Activated CD4-positive, alpha-beta T cell treated with anti-CD3 and anti-CD28 coated beads, Interleukin-2, amount 10 ng/mL, durations not matched to agents 24 days and 14 days (primary cell): ENCODE measurements around the gene RPL7L1. TPM values are rescaled to one million over a fixed set of nuclear protein-coding genes. Genes with fewer than 3 reads are reported as not detected.

Experiments used
- DNase-seq: peaks from one replicate; pipeline ENCODE4 v3.0.0; 2022
- H3K27ac Mint-ChIP-seq: one replicate; pipeline ENCODE4 v1.8.0; 2022; ENCODE audit warnings: mild to moderate bottlenecking, mixed read lengths
- H3K27me3 Mint-ChIP-seq: one replicate; pipeline ENCODE4 v1.8.0; 2022; ENCODE audit warnings: mixed read lengths
- H3K36me3 Mint-ChIP-seq: one replicate; pipeline ENCODE4 v1.8.0; 2022; ENCODE audit warnings: low read depth, mild to moderate bottlenecking, mixed read lengths
- H3K4me1 Mint-ChIP-seq: one replicate; pipeline ENCODE4 v1.8.0; 2021; ENCODE audit warnings: mixed read lengths
- H3K4me3 Mint-ChIP-seq: one replicate; pipeline ENCODE4 v1.8.0; 2022; ENCODE audit warnings: mild to moderate bottlenecking, moderate library complexity, mixed read lengths
- H3K9me3 Mint-ChIP-seq: one replicate; pipeline ENCODE4 v1.8.0; 2021; ENCODE audit warnings: mixed read lengths
- intact Hi-C: fragments of 100-400 bp; cut with micrococcal nuclease; formaldehyde crosslinking; loops from one replicate; pipeline ENCODE4 v1.15.1; 2023
- total RNA-seq: library from RNA; stranded (reverse); gene quantifications from 2 replicates; pipeline ENCODE4 v1.2.3, GENCODE V29; 2022

RPL7L1 gene
- 182 and 189 TPM in 2 replicates for total RNA-seq

GRCh38 chr6:42879372-42880239 is at the start of gene RPL7L1:
RPL7L1 (plus strand) TSS chr6:42879616; CDS start chr6:42879911, 295 bp downstream.
- Mint-ChIP-seq H3K36me3 (peaks cover 29% of the 10 kb centered on the region), H3K4me3 (peak within 1 kb of the TSS; percentile 97), H3K27me3 (no peaks in the 10 kb centered on the region), H3K27ac (peak within 1 kb of the TSS; percentile 100), H3K4me1 (peaks cover 17% of the 10 kb centered on the region), H3K9me3 (no peaks in the 10 kb centered on the region)
- intact Hi-C loops: loop anchor here (1.0 to 5.0 kb wide), 7 partner anchors 11 to 1092 kb away; partner anchors contain the start of genes MRPS10, TBCC, TOMM6 and UBR2
- peak; percentile 95 for DNase-seq

GRCh38 chr6:42831237-42831636 is 48.2 kb upstream of the RPL7L1 start:
- H3K4me3 Mint-ChIP-seq: no peak overlapping the region
- H3K27ac Mint-ChIP-seq: no peak overlapping the region
- H3K36me3 Mint-ChIP-seq: peaks cover 36% of the 10 kb centered on the region
- no peaks in the 10 kb centered on the region for H3K4me1 Mint-ChIP-seq
- intact Hi-C loops: no loop called here
- H3K9me3 Mint-ChIP-seq: no peaks in the 10 kb centered on the region
- no peaks in the 10 kb centered on the region for H3K27me3 Mint-ChIP-seq
- no peak for DNase-seq

DNA sequence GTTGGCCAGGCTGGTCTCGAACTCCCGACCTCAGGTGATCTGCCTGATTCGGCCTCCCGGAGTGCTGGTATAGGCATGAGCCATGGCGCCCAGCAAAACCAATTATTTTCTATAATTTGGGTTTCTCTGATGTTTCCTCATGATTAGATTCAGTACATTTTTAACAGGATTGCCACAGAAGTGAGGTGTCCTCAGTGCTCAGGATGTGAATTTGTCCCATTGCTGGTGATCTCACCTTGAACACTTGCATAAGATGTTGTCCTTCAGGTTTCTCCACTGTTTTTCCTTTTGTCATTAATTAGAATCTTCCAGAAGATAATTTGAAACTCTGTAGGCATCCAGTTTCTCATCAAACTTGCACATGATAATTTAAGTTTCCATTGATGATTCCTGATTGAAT is 45.4 kb upstream of the RPL7L1 start:
- intact Hi-C loops: no loop called here
- no peaks in the 10 kb centered on the region for H3K4me1 Mint-ChIP-seq

DNA sequence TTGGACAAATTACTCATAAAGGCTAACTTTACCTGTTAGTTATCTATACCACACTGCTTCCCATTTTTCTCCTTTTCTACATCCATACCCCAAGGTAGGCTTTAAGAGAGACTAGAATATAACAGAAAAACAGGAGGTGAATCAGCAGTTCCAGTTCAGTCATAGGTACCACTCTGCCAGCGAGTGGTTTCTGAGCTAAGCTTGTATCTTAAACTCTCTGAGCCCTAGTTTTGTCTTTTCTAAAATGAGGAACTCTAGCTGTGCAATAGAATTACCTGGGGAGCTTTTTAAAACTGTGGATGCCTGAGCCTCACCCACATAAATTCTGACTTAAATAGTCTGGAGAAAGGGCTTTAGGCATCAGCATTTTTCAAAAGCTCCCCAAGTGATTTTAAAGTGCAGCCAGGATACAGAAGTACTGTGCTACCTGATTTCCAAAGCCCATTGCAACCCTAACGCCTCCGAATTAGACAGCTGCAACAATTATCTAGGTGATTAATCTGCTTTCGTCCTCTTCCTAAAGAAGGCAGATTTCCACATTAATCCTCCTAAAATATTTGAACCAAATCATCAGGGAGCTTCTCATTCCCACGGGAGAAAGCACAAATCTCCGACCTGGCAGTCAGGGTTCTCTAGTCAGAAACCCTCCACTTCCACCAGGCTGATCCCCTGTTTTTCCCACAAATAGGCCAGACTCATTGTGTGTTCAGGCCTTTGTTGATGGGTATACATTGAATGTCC is 37.4 kb upstream of the RPL7L1 start:
- intact Hi-C loops: no loop called here
- Mint-ChIP-seq H3K27me3 (no peaks in the 10 kb centered on the region), H3K36me3 (peaks cover 13% of the 10 kb centered on the region), H3K4me3 (no peak overlapping the region), H3K27ac (no peak overlapping the region), H3K9me3 (no peaks in the 10 kb centered on the region), H3K4me1 (peaks cover 4% of the 10 kb centered on the region)
- DNase-seq: no peak

More for the DNA sequence above, 45.4 kb upstream of the RPL7L1 start:
- Mint-ChIP-seq H3K27me3 (no peaks in the 10 kb centered on the region), H3K9me3 (no peaks in the 10 kb centered on the region), H3K4me3 (no peak overlapping the region), H3K36me3 (peaks cover 23% of the 10 kb centered on the region), H3K27ac (no peak overlapping the region)
- no peak for DNase-seq

DNA sequence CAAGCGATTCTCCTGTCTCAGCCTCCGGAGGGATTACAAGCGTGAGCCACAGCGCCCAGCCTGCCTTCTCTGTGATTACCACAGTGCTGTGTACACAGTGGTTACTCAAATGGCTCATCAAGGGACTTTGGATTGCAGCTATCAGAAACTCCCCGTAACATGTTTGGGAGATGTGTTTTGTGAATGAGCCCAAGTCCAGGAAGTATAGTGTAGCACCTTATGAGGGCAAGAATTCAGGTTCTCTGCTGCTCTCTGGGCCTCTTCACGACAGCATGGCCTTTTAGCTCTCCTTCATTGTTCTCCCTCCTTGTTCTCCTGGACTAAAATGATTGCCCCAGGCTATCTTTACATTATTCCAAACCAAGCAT is 34.1 kb upstream of the RPL7L1 start:
- DNase-seq: no peak
- Mint-ChIP-seq H3K36me3 (peaks cover 12% of the 10 kb centered on the region), H3K4me1 (peaks cover 4% of the 10 kb centered on the region), H3K9me3 (no peaks in the 10 kb centered on the region), H3K4me3 (no peak overlapping the region), H3K27ac (no peak overlapping the region), H3K27me3 (no peaks in the 10 kb centered on the region)
- intact Hi-C loops: no loop called here

DNA sequence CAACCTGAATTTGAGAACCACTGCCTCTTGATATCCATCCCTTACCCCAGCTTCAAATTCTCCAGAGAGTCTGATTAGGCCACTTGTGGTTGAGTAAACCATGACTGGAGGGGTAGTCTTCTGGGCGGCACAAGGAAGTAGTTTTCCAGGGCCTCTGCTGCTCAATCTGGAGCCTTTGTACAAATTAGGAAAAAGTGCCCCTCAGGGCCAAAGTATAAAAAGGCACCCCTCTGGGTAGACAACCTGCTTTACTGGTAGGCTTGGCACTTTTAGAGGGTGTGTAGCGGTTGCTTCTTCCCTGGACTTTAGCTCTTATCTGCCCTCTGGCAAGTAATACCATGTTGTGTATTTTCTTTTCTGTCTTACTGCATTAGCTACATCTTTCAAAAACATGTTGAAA is 32.9 kb upstream of the RPL7L1 start:
- H3K4me3 Mint-ChIP-seq: no peak overlapping the region
- intact Hi-C loops: no loop called here
- H3K27me3 Mint-ChIP-seq: no peaks in the 10 kb centered on the region
- no peaks in the 10 kb centered on the region for H3K9me3 Mint-ChIP-seq
- no peak for DNase-seq
- H3K27ac Mint-ChIP-seq: no peak overlapping the region
- H3K4me1 Mint-ChIP-seq: peaks cover 4% of the 10 kb centered on the region
- peaks cover 12% of the 10 kb centered on the region for H3K36me3 Mint-ChIP-seq

DNA sequence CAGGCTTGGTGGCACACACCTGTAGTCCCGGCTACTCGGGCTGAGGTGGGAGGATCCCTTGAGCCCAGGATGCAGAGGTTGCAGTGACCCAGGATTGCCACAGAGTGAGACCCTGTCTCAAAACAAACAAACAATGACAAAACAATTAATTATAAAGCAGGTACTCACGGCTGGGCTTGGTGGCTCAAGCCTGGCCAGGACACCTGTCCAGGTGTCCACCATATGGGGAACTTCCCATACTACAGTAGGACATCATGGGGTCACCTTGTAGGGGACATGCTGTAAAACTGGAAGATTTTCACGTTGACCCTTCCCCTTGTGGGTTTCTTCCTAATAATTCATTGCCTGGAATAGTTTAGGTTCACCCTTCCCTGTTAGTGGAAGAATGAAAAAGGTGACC is 30.7 kb upstream of the RPL7L1 start:
- Mint-ChIP-seq H3K36me3 (peaks cover 17% of the 10 kb centered on the region), H3K9me3 (no peaks in the 10 kb centered on the region), H3K27ac (no peak overlapping the region), H3K27me3 (no peaks in the 10 kb centered on the region), H3K4me3 (no peak overlapping the region), H3K4me1 (peaks cover 4% of the 10 kb centered on the region)
- no peak for DNase-seq
- intact Hi-C loops: no loop called here

- intact Hi-C loops: no loop called here
- Mint-ChIP-seq H3K27me3 (no peaks in the 10 kb centered on the region), H3K4me3 (no peak overlapping the region), H3K4me1 (no peaks in the 10 kb centered on the region), H3K9me3 (no peaks in the 10 kb centered on the region), H3K36me3 (peaks cover 18% of the 10 kb centered on the region), H3K27ac (no peak overlapping the region)
- no peak for DNase-seq
Observed at GRCh38 chr6:42851599-42851998, 27.8 kb upstream of the RPL7L1 start.

DNA sequence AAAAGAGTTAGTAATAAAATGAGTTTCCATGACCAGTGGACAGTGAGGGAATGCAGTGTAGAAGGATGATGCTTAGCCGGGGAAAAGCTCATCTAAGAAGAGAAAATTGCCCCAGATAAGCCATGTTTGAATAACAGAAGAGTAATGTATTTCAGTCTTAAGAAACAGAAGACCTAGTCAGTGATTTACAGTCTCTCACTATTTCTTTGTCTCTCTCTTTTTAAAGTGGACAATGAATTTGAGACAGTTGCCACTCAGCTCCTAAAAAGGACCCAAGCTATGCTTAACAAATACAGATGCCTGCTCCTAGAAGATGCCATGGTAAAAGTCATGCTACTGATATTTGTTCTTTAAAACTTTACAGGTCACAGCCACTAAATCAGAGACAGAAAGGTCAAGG is 19.4 kb upstream of the RPL7L1 start:
- no peak for DNase-seq
- no peaks in the 10 kb centered on the region for H3K9me3 Mint-ChIP-seq
- no peaks in the 10 kb centered on the region for H3K4me1 Mint-ChIP-seq
- H3K36me3 Mint-ChIP-seq: peaks cover 37% of the 10 kb centered on the region
- H3K27ac Mint-ChIP-seq: no peak overlapping the region
- intact Hi-C loops: no loop called here
- H3K4me3 Mint-ChIP-seq: no peak overlapping the region
- no peaks in the 10 kb centered on the region for H3K27me3 Mint-ChIP-seq

DNA sequence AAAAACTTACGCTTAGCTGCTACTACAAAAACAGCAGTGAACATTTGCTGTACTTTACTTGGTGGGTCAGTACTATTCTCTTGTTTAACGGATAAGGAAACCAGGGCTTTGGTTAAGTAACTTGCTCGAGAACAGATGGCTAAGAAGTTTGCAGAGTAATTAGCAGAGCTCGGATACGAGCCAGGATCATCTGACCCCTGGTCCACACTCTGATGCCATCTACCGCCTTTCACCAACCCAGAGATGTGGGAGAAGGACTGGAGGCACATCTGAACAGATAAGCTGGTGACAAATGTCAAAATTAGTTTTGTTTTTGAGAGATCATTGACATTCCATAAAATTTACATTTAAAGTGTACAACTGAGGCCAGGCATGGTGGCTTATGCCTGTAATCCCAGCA is 18.9 kb upstream of the RPL7L1 start:
- intact Hi-C loops: no loop called here
- no peaks in the 10 kb centered on the region for H3K27me3 Mint-ChIP-seq
- no peak overlapping the region for H3K4me3 Mint-ChIP-seq
- DNase-seq: no peak
- no peaks in the 10 kb centered on the region for H3K4me1 Mint-ChIP-seq
- H3K36me3 Mint-ChIP-seq: peaks cover 39% of the 10 kb centered on the region
- H3K27ac Mint-ChIP-seq: no peak overlapping the region
- no peaks in the 10 kb centered on the region for H3K9me3 Mint-ChIP-seq

- Mint-ChIP-seq H3K36me3 (peaks cover 43% of the 10 kb centered on the region), H3K4me1 (no peaks in the 10 kb centered on the region), H3K9me3 (no peaks in the 10 kb centered on the region), H3K4me3 (no peak overlapping the region), H3K27me3 (no peaks in the 10 kb centered on the region), H3K27ac (peak overlapping the region; percentile 60)
- intact Hi-C loops: no loop called here
- DNase-seq: no peak
Observed at GRCh38 chr6:42864602-42865001, 14.8 kb upstream of the RPL7L1 start.

DNA sequence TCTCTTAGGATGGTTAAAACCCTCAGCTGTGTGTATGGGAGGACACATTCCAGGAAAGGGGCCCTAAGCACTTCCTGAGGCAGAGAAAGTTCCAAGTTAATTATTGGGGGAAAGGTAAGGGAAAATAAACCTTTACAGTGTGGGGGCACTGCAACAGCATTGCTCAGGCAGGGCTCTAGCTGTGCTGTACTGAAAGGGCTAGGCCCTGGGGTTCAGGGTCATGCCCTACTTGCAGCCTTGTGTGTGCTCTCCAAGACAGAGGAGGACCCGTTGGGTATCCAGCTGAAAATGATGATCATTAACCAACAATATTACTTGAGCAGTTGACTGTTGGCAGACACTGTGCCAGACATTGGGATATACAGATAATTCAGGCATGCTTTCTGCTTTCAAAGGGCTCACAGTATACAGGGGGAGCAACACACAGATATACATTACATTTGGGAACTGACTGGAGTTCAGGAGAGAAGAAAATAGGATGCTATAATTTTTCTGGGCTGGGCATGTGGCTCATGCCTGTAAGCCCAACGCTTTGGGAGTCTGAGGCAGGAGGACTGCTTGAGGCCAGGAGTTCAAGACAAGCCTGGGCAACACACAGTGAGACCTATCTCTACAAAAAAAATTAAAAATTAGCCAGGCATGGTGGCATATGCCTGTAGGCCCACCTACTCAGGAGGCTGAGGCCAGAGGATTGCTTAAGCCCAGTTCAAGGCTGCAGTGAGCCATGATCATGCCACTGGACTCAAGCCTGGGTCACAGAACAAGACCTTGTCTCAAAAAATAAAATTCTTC is 9.1 kb upstream of the RPL7L1 start:
- Mint-ChIP-seq H3K27ac (peak overlapping the region; percentile 74), H3K27me3 (no peaks in the 10 kb centered on the region), H3K4me3 (no peak overlapping the region), H3K4me1 (peaks cover 4% of the 10 kb centered on the region), H3K36me3 (peaks cover 20% of the 10 kb centered on the region), H3K9me3 (no peaks in the 10 kb centered on the region)
- DNase-seq: no peak
- intact Hi-C loops: no loop called here

DNA sequence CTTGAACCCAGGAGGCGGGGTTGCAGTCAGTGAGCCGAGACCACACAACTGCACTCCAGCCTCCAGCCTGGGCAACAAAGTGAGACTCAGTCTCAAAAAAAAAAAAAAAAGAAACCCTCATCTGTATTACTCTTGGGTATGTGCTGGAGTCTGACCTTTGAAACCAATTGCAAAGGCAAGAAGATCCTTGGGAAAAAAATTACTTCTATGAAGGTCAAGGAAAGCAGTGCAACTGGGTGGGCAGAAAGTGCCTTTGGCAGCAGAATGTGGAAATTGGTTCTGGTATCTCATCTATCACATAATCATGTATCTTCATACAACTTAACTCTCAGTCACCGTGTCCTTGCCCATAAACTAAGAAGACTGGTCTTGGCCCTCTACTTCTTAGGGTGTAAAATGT is 7.7 kb upstream of the RPL7L1 start:
- intact Hi-C loops: no loop called here
- no peak for DNase-seq
- H3K9me3 Mint-ChIP-seq: no peaks in the 10 kb centered on the region
- no peaks in the 10 kb centered on the region for H3K27me3 Mint-ChIP-seq
- peaks cover 10% of the 10 kb centered on the region for H3K36me3 Mint-ChIP-seq
- no peak overlapping the region for H3K27ac Mint-ChIP-seq
- H3K4me1 Mint-ChIP-seq: peaks cover 4% of the 10 kb centered on the region
- H3K4me3 Mint-ChIP-seq: no peak overlapping the region

DNA sequence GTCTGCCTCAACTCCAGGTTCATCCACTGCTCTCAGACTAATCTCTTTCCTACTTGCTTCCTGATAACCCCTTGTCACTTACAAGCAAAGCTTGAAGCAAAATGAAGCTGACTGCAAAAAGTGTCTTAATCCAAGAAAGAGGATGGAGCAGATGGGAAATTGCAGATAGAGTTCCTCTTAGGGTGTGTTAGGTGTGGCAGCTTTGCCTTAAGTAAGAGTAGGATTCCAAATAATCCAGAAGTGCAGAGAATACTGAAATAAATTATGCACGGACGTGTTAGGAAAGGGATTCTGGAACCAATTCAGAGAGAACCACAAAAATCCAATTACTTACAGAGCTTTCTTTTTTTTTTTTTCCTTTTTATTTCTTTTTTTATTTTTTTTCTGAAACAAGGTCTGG is 6.1 kb upstream of the RPL7L1 start:
- no peak for DNase-seq
- Mint-ChIP-seq H3K36me3 (peaks cover 2% of the 10 kb centered on the region), H3K27me3 (no peaks in the 10 kb centered on the region), H3K27ac (peak overlapping the region; percentile 51), H3K4me3 (no peak overlapping the region), H3K4me1 (peaks cover 5% of the 10 kb centered on the region), H3K9me3 (no peaks in the 10 kb centered on the region)
- intact Hi-C loops: no loop called here
